Measurements from ENCODE around the gene GPC5. TPM values are rescaled to one million over a fixed set of nuclear protein-coding genes. Genes with fewer than 3 reads are reported as not detected.

GPC5 gene
- total RNA-seq, 2 donors from 2014 or later, result 0.83 to 1.3 TPM

DNA sequence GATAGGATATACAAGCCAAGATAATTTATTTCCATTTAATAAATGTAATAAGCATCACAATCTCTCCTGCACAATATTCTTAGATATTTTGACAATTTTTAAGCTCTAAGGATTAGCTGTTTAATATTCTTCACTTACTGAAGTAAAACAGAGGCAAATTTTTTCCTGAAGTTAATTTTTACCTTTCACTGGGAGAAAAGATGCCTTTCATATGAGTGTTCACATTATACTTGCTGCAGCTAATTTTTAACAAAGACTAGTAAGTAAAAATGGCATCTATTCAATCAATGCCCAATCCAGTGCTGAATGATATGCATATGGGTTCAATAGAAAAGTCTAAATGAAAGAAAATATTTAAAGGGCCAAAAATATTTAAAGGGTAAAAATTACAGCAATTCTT is 1451.0 kb downstream of the GPC5 start:
- H3K9me3 ChIP-seq, result no peaks in the 10 kb centered on the region
- H3K36me3 ChIP-seq, result no peaks in the 10 kb centered on the region
- no peaks in the 10 kb centered on the region for H3K27me3 ChIP-seq
- TF ChIP-seq, protein P1, sequence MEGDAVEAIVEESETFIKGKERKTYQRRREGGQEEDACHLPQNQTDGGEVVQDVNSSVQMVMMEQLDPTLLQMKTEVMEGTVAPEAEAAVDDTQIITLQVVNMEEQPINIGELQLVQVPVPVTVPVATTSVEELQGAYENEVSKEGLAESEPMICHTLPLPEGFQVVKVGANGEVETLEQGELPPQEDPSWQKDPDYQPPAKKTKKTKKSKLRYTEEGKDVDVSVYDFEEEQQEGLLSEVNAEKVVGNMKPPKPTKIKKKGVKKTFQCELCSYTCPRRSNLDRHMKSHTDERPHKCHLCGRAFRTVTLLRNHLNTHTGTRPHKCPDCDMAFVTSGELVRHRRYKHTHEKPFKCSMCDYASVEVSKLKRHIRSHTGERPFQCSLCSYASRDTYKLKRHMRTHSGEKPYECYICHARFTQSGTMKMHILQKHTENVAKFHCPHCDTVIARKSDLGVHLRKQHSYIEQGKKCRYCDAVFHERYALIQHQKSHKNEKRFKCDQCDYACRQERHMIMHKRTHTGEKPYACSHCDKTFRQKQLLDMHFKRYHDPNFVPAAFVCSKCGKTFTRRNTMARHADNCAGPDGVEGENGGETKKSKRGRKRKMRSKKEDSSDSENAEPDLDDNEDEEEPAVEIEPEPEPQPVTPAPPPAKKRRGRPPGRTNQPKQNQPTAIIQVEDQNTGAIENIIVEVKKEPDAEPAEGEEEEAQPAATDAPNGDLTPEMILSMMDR (IDR thresholded peaks at IDR 0.05), result no peak
- H3K4me3 ChIP-seq, result no peak overlapping the region
- DNase-seq (ENCODE audit: low spot score), result no peak
- no peak overlapping the region for H3K27ac ChIP-seq
- no peaks in the 10 kb centered on the region for H3K4me1 ChIP-seq

DNA sequence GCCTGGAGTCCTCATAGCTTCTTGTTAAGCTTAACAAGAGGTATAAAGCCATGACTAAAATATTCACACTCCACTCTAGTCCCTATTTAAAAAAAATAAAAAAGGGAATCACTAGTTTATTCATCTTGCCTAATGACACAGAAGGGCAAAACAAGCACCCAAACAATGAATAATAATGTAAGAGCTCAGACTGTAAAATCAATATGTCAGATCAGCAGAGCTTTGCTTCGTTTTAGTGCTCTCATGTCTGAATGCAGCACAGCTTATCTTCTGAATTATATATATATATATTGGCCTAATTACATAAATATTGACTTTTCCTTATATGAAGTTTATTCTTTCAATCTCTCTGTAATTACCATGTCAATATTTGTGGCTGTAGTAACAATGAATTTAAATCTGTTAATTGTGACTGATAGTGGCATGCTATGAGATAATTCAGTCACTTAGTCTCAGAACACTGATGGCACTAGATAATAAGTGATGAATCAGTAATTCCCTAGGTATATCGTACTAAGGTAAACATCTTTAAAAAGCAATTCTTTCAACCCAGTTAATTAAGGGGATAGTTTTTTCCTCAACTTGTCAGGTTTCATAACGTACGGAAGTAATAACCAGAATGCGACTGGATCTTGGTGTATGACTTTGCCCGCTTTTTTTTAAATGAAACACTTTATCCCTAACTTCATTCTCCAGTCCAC is 1466.3 kb downstream of the GPC5 start:
- no peak for DNase-seq (ENCODE audit: low spot score)
- H3K27me3 ChIP-seq, result no peaks in the 10 kb centered on the region

DNA sequence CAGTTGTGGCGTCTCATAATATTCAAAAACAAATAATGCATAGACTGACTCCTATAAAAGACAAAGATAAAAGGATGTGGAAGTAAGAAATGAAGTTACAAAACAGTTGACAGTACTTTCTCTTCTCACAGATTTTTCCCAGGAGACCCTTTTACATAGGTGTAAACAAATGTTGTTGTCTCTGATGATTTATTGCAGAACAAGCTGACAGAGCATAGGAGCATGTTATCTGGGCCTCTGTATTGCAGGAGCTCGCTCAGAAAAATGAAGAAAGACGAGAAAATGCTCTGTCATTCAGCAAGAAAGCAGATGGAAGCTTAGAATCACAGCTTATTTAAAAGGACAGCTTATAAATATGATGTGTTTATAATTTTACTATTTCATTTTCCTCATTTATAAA is 1474.6 kb downstream of the GPC5 start:
- H3K27me3 ChIP-seq, result no peaks in the 10 kb centered on the region
- no peaks in the 10 kb centered on the region for H3K9me3 ChIP-seq
- TF ChIP-seq, protein P1 (IDR thresholded peaks at IDR 0.05), result no peak
- H3K27ac ChIP-seq, result no peak overlapping the region
- H3K4me1 ChIP-seq, result no peaks in the 10 kb centered on the region
- H3K4me3 ChIP-seq, result no peak overlapping the region
- H3K36me3 ChIP-seq, result no peaks in the 10 kb centered on the region
- no peak for DNase-seq (ENCODE audit: low spot score)

More for the DNA sequence above, 1466.3 kb downstream of the GPC5 start:
- Histone ChIP-seq H3K36me3 (no peaks in the 10 kb centered on the region), H3K27ac (no peak overlapping the region), H3K4me1 (no peaks in the 10 kb centered on the region), H3K4me3 (no peak overlapping the region), H3K9me3 (no peaks in the 10 kb centered on the region)
- TF ChIP-seq, protein P1 (IDR thresholded peaks at IDR 0.05), result no peak

DNA sequence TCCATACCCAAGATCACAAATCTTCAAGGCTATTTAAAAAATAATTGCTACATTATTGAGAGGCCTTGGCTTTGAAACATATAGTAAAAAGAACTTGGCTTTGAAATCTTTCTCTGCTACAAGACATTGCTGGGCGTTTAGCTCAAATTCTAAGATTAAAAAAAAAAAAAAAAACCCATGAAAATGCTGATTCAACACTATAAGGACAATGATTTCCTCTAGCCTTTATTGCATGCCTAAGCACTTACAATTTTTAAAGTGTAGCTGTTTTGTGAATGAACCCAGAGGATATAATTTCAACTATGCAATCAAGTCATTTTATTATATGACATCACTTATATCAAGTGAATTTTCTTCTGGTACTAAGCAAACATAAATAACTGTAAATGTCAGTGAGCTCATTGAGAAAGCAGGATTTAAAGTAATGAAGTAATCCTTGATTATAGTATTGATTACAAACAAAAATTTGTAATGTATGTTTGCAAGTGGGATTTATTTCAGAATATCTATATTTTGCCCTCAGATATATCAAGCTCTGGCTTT is 1488.2 kb downstream of the GPC5 start:
- no peak overlapping the region for H3K27ac ChIP-seq
- H3K36me3 ChIP-seq, result no peaks in the 10 kb centered on the region
- H3K9me3 ChIP-seq, result no peaks in the 10 kb centered on the region
- TF ChIP-seq, protein P1 (IDR thresholded peaks at IDR 0.05), result no peak
- no peaks in the 10 kb centered on the region for H3K4me1 ChIP-seq
- no peak overlapping the region for H3K4me3 ChIP-seq
- no peaks in the 10 kb centered on the region for H3K27me3 ChIP-seq
- DNase-seq (ENCODE audit: low spot score), result no peak

DNA sequence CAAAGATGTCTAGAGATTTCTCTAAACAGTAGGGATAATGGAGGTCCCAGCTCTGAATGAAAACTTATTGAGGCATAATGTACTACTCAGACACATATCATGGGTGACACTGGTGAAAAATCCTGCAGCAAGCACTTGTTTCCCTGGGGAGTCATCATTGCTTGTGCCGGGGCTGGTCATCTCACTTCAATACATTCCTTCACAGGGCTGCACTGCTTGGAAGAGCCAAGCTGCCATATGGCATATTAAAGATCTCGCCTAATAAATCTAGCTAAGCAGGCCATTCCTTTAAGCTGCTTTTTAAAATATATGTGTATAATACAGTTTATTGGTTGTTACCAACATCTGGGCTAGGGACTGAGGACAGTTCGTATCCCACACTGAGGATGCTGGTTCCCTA is 1496.0 kb downstream of the GPC5 start:
- H3K4me3 ChIP-seq, result no peak overlapping the region
- peaks cover 0 to 18% of the 10 kb centered on the region in 2 donors for H3K9me3 ChIP-seq
- no peaks in the 10 kb centered on the region for H3K27me3 ChIP-seq
- TF ChIP-seq, protein P1 (IDR thresholded peaks at IDR 0.05), result no peak
- H3K27ac ChIP-seq, result no peak overlapping the region
- no peak for DNase-seq (ENCODE audit: low spot score)
- no peaks in the 10 kb centered on the region for H3K36me3 ChIP-seq
- H3K4me1 ChIP-seq, result no peaks in the 10 kb centered on the region

Measured in right atrium auricular region (tissue), 2 donors.